Activated T-cell treated with anti-CD3 and anti-CD28 coated beads for 48 hours (primary cell): ENCODE data around the gene PPFIA1.

Experiments
- DNase-seq: peaks from one replicate; pipeline ENCODE4 v3.0.0-alpha.2; 2020; ENCODE audit warnings: low read depth

PPFIA1 gene

DNA sequence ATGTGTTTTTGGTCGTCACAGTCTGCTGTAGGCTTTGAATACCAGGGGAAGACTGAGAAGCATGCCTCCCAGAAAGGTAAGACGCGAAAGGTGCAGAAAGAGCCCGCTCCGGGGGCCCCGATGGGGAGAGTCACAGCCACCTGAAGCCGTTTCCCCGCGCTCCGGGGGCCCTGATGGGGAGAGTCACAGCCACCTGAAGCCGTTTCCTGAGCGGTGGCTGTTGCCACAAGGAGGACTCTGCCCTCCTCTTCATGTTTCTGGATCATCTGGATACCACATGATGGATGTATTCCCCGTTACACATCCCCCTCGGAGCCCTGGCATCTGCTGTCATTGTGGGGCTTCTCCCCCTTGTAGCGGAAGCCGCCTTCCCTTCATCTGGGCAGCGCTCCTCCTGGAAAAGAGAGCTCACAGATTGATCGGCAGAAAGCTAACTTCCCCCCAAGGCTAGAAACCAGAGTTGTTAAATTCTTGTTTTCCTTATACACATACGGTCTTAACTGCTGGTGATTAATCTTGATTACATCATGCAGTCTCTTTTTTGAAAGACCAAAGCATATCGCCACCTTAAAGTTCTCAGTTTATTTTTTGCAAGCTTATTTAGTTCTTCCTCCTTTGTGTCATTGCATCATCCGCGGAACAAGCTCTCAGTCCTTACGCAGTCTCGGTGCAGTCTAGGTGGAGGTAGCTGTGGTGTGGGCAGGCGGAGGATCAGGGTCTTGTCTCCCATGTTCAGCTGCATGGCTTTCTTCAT, 145.3 kb downstream of the PPFIA1 start:
- DNase-seq, result no peak

GRCh38 chr11:70416881-70417280, 146.4 kb downstream of the PPFIA1 start:
- no peak for DNase-seq

- no peak for DNase-seq
These were observed 147.6 kb downstream of the PPFIA1 start for GRCh38 chr11:70418130-70418529.

- DNase-seq, result no peak
These were observed 149.0 kb downstream of the PPFIA1 start for GRCh38 chr11:70419307-70420007.

GRCh38 chr11:70420008-70420464, 149.5 kb downstream of the PPFIA1 start:
- DNase-seq, result no peak

GRCh38 chr11:70420496-70420895, 150.0 kb downstream of the PPFIA1 start:
- no peak for DNase-seq

GRCh38 chr11:70421123-70421522, 150.6 kb downstream of the PPFIA1 start:
- DNase-seq, result no peak

GRCh38 chr11:70422692-70423522, 152.4 kb downstream of the PPFIA1 start:
- no peak for DNase-seq

GRCh38 chr11:70423523-70424505, 153.3 kb downstream of the PPFIA1 start:
- peak; percentile 41 for DNase-seq

DNA sequence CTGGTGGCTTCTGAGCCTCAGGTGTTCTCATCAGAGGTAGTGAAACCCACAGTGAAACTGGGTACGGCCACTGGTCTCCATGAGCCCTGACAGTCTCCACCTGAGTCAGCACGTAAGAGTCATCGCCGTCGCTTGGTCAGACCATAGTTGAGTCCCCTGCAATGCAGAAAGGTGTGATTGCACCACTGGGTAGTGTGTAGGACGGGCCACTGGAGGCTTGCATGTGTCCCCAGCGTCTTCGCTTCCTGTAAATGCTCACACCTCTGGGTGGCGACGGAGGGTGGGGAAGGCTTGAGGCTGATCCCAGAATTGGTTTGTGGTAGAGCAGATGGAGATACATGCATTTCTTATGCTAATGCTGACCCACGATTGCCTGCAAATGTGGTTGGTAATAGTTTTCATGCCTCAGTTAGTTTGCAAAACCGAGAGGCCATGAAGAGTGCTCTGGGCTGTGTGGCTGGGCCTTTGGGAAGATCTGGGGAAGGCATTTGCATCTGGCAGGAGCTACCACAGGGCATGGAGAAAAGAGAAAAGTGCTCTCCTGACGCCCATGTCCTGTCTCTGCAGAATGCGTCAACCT, 154.4 kb downstream of the PPFIA1 start:
- no peak for DNase-seq

DNA sequence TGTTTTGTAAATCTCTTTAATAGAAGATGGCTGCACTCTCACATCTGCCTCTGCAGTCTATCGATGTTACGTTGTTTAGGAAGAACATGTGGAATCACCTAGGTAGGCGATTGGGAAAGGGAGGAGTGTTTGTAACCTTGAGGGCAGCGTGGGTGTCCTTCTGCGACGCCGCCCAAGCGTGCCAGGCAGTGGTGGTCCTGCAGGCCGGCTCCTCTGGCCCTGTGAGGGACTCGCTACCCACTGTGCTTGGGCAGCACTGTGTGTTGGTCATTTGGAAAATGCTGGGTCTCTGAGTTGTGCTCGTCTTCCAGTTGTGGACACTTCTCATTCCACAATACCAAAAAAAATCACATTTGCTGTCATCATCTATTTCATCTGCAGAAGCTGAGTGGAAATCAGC, 156.9 kb downstream of the PPFIA1 start:
- no peak for DNase-seq

- no peak for DNase-seq
These were observed 158.4 kb downstream of the PPFIA1 start for GRCh38 chr11:70428701-70429427.

DNA sequence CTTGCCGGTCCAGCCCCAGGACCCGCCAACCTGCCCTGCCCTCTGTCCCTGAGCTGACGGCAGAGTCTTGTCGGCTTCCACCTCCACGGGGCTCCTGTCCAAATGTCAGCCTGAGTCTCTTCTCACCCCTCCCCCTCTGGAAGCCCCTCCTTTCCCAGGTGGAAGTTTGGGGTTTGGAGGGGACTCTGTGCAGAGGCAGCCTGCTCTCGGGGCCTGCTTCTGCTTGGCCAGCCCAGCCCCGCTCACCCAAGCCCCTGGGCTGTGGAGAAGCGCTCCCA, 158.9 kb downstream of the PPFIA1 start:
- DNase-seq, result no peak

GRCh38 chr11:70429724-70430521, 159.4 kb downstream of the PPFIA1 start:
- DNase-seq, result no peak

- DNase-seq, result no peak
These were observed 160.4 kb downstream of the PPFIA1 start for GRCh38 chr11:70430671-70431574.

DNA sequence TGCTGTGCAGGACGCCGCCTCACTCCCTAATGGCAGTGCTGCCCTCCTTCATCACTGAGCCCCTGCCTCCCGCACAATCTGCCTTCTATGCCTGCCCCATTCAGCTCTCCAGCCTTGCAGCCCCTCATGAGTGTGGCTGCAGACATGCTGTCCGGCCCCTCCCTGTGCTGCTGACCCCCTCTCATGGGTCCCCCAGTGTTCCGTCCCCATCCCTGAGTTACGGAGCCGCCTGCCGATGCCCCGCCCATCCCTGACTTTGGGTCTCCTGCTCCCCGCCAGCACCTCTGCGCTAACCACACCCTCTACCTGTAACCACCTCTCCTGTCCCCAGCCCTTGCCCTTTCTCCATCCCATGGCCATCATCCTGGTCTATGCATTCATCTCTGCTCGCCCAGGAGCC, 161.1 kb downstream of the PPFIA1 start:
- DNase-seq, result no peak

DNA sequence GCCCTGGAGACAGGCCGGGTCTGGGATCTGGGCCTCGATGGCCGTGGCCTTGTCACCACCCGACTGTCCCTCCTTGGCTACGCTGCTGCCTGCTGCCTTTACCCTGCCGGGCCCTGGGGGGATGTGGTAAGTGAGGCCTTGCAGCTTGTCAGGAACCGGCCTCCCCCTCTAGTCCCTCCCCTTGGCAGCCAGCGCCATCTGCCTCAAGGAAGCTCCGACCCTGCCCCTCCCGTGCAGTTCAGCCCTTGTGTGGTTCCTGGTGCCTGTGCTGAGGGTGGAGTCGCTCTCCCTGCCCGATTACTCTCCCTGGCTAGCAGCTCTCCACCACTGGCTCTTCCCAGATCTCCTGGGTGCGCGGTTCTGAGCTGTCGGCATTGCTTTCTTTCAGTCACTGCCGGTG, 161.6 kb downstream of the PPFIA1 start:
- DNase-seq, result no peak

GRCh38 chr11:70432580-70432979, 162.1 kb downstream of the PPFIA1 start:
- DNase-seq, result no peak

- no peak for DNase-seq
These were observed 162.5 kb downstream of the PPFIA1 start for GRCh38 chr11:70433038-70433437.
